H9 (cell line): ENCODE results near the gene MEA1. TPM values are rescaled to one million over a fixed set of nuclear protein-coding genes. Genes with fewer than 3 reads are reported as not detected.
"Not testable (repeated sequence)": the region's sequence is repeated elsewhere in the genome, so short reads cannot be mapped to it uniquely, and the experiment has no call there.

Source experiments
- DNase-seq: peaks from one replicate; pipeline ENCODE4 v3.0.0-alpha.2; 2017
- H2AFZ ChIP-seq: one replicate; pipeline ENCODE4 v1.6.1; 2013; ENCODE audit warnings: mild to moderate bottlenecking, low read length, control low read depth, moderate library complexity
- H2AK5ac ChIP-seq: 2 replicates; pipeline ENCODE4 v1.6.1; 2013; ENCODE audit warnings: low read length, control low read depth, mixed read lengths; ENCODE audit not compliant: insufficient read length
- H2BK120ac ChIP-seq: one replicate; pipeline ENCODE4 v1.6.1; 2013; ENCODE audit warnings: low read depth, mild to moderate bottlenecking, low read length, control low read depth, inconsistent platforms; ENCODE audit not compliant: poor library complexity, severe bottlenecking
- H2BK12ac ChIP-seq: 2 replicates; pipeline ENCODE4 v1.6.1; 2013; ENCODE audit warnings: low read length, control low read depth, mixed read lengths, low read depth; ENCODE audit not compliant: insufficient read length
- H2BK15ac ChIP-seq: 2 replicates; pipeline ENCODE4 v1.6.1; 2013; ENCODE audit warnings: low read depth, low read length, control low read depth
- H2BK20ac ChIP-seq: one replicate; pipeline ENCODE4 v1.6.1; 2013; ENCODE audit warnings: low read depth, mild to moderate bottlenecking, low read length, control low read depth, inconsistent platforms; ENCODE audit not compliant: poor library complexity, severe bottlenecking
- H2BK5ac ChIP-seq: 2 replicates; pipeline ENCODE4 v1.6.1; 2013; ENCODE audit warnings: low read length, control low read depth, mixed read lengths; ENCODE audit not compliant: insufficient read length
- H3K14ac ChIP-seq: 2 replicates; pipeline ENCODE4 v1.6.1; 2013; ENCODE audit warnings: low read length, control low read depth; ENCODE audit not compliant: insufficient read depth
- H3K18ac ChIP-seq: 2 replicates; pipeline ENCODE4 v1.6.1; 2013; ENCODE audit warnings: low read depth, mild to moderate bottlenecking, mixed read lengths, low read length, control low read depth; ENCODE audit not compliant: insufficient read length
- H3K23ac ChIP-seq: 2 replicates; pipeline ENCODE4 v1.6.1; 2013; ENCODE audit warnings: low read length, control low read depth, mixed read lengths, low read depth; ENCODE audit not compliant: insufficient read length
- H3K23me2 ChIP-seq: 2 replicates; pipeline ENCODE4 v1.6.1; 2013; ENCODE audit warnings: low read depth, mild to moderate bottlenecking, mixed read lengths, low read length, control low read depth; ENCODE audit not compliant: insufficient read length, poor library complexity, severe bottlenecking
- H3K27ac ChIP-seq: 2 replicates; pipeline ENCODE4 v1.5.1; 2013; ENCODE audit warnings: low read length, control low read depth, mixed read lengths, low read depth; ENCODE audit not compliant: insufficient read length
- H3K27me3 ChIP-seq: 2 replicates; pipeline ENCODE4 v1.6.1; 2013; ENCODE audit warnings: low read length, control low read depth, inconsistent platforms; ENCODE audit not compliant: insufficient read depth
- H3K4ac ChIP-seq: 2 replicates; pipeline ENCODE4 v1.6.1; 2013; ENCODE audit warnings: low read depth, mild to moderate bottlenecking, control low read depth, inconsistent platforms, low read length, moderate library complexity
- H3K4me1 ChIP-seq: 2 replicates; pipeline ENCODE4 v1.6.1; 2013; ENCODE audit warnings: low read length, control low read depth, inconsistent platforms; ENCODE audit not compliant: insufficient read depth
- H3K4me2 ChIP-seq: 2 replicates; pipeline ENCODE4 v1.6.1; 2013; ENCODE audit warnings: low read length, control low read depth, mixed read lengths; ENCODE audit not compliant: insufficient read length, insufficient read depth
- H3K56ac ChIP-seq: 2 replicates; pipeline ENCODE4 v1.6.1; 2013; ENCODE audit warnings: low read depth, mild to moderate bottlenecking, mixed read lengths, low read length, control low read depth; ENCODE audit not compliant: insufficient read length
- H3K79me1 ChIP-seq: 2 replicates; pipeline ENCODE4 v1.6.1; 2013; ENCODE audit warnings: low read depth, mild to moderate bottlenecking, moderate library complexity, low read length, control low read depth, inconsistent platforms; ENCODE audit not compliant: insufficient read depth, poor library complexity, severe bottlenecking
- H3K79me2 ChIP-seq: 2 replicates; pipeline ENCODE4 v1.6.1; 2013; ENCODE audit warnings: low read length, control low read depth, inconsistent platforms; ENCODE audit not compliant: insufficient read depth
- H3K9ac ChIP-seq: 2 replicates; pipeline ENCODE4 v1.6.1; 2013; ENCODE audit warnings: low read length, control low read depth, mixed read lengths; ENCODE audit not compliant: insufficient read length; ENCODE audit errors: extremely low read depth
- H3K9me3 ChIP-seq: one replicate; pipeline ENCODE4 v1.6.1; 2013; ENCODE audit warnings: low read depth, low read length, inconsistent platforms; ENCODE audit not compliant: control insufficient read depth
- H3T11ph ChIP-seq: one replicate; pipeline ENCODE4 v1.6.1; 2013; ENCODE audit warnings: mild to moderate bottlenecking, low read length, control low read depth, inconsistent platforms
- H4K20me1 ChIP-seq: one replicate; pipeline ENCODE4 v1.6.1; 2013; ENCODE audit not compliant: control insufficient read depth, insufficient read length, insufficient read depth
- H4K5ac ChIP-seq: 2 replicates; pipeline ENCODE4 v1.6.1; 2013; ENCODE audit warnings: low read depth, mild to moderate bottlenecking, mixed read lengths, low read length, control low read depth; ENCODE audit not compliant: insufficient read length
- H4K8ac ChIP-seq: replicated peaks from 2 replicates; pipeline ENCODE4 v1.6.1; 2013; ENCODE audit warnings: low read length, control low read depth, mixed read lengths, low read depth; ENCODE audit not compliant: insufficient read length
- H4K91ac ChIP-seq: 2 replicates; pipeline ENCODE4 v1.6.1; 2013; ENCODE audit warnings: low read depth, mild to moderate bottlenecking, moderate library complexity, mixed read lengths, low read length, control low read depth; ENCODE audit not compliant: insufficient read length
- H3K27ac Mint-ChIP-seq, 3 experiments: 2 replicates in 2 of 3; 3 replicates in 1 of 3; pipeline ENCODE4 v1.8.0; 2020 to 2021; ENCODE audit warnings: mixed read lengths in 3 of 3, mild to moderate bottlenecking in 1 of 3, moderate library complexity in 1 of 3
- H3K27me3 Mint-ChIP-seq: 2 replicates; pipeline ENCODE4 v1.8.0; 2021; ENCODE audit warnings: low read depth, mild to moderate bottlenecking, moderate library complexity, mixed read lengths
- H3K36me3 Mint-ChIP-seq, 3 experiments: 2 replicates in 2 of 3; 3 replicates in 1 of 3; pipeline ENCODE4 v1.8.0; 2020 to 2021; ENCODE audit warnings: low read depth in 3 of 3, mixed read lengths in 3 of 3; ENCODE audit not compliant: insufficient read depth in 1 of 3
- H3K4me1 Mint-ChIP-seq, 2 experiments: 2 replicates each; pipeline ENCODE4 v1.8.0; 2020; ENCODE audit warnings: mixed read lengths in 2 of 2
- H3K4me3 Mint-ChIP-seq, 2 experiments: 2 replicates in 1 of 2; 3 replicates in 1 of 2; pipeline ENCODE4 v1.8.0; 2020 to 2021; ENCODE audit warnings: mild to moderate bottlenecking in 2 of 2, mixed read lengths in 2 of 2, moderate library complexity in 1 of 2
- H3K9me3 Mint-ChIP-seq, 2 experiments: 2 replicates in 1 of 2; 3 replicates in 1 of 2; pipeline ENCODE4 v1.8.0; 2020; ENCODE audit warnings: mild to moderate bottlenecking in 2 of 2, mixed read lengths in 2 of 2, moderate library complexity in 1 of 2
- WGBS: extraction: QIAGEN DNeasy Blood & Tissue Kit; methylation state at CpG from one replicate; pipeline ENCODE4 v1.1.7; 2013; ENCODE audit warnings: missing lambda C conversion rate, low lambda C conversion rate, mixed read lengths; ENCODE audit not compliant: insufficient read length; ENCODE audit errors: extremely low coverage; 5-methylcytosine and 5-hydroxymethylcytosine counted together
- total RNA-seq: library from RNA; stranded (reverse); gene quantifications from 2 replicates; pipeline ENCODE4 v1.2.1, GENCODE V29; 2021
- TF ChIP-seq, protein P1 (sequence below): fragments of 200-600 bp; sonication (generic); conservative IDR thresholded peaks from 3 replicates; pipeline ENCODE4 v1.8.0; 2021; ENCODE audit warnings: antibody characterized with exemption, mild to moderate bottlenecking

MEA1 gene
- total RNA-seq, 1 experiment from 2014 or later: 113 TPM

DNA sequence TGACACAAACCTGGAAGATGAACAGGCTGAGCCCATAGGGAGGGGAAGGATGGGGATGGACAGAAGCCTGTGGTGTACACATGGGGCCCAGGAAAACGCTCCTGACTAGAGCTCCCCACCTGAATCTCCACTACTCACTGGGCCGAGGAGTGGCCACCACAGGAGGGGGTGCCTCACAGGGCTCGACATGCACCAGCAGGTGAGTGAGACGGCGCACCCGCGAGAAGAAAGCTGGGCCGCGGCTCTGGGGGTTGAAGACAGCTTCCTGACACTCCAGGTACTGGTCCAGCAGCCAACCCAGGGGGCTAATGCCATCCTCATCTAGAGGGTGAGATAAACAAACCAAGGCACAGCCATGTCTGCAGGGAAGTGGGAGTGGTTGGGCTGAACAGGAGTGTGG lies 29.6 kb upstream of the MEA1 start:
- Histone ChIP-seq H4K8ac (no peak overlapping the region), H2BK15ac (no peak overlapping the region), H3K27ac (no peak overlapping the region), H4K5ac (no peak overlapping the region), H3K4ac (no peak overlapping the region), H3K14ac (no peak overlapping the region), H2AK5ac (no peak overlapping the region), H4K20me1 (no peaks in the 10 kb centered on the region), H3K27me3 (no peaks in the 10 kb centered on the region), H3K23ac (no peak overlapping the region), H3K9ac (no peak overlapping the region), H3K9me3 (no peaks in the 10 kb centered on the region), H4K91ac (no peak overlapping the region), H2BK20ac (no peak overlapping the region), H3K4me2 (no peak overlapping the region), H2BK12ac (no peak overlapping the region), H2BK120ac (no peak overlapping the region), H3K79me1 (no peaks in the 10 kb centered on the region), H3K79me2 (no peaks in the 10 kb centered on the region), H3K18ac (no peak overlapping the region), H3T11ph (no peak overlapping the region), H2BK5ac (no peak overlapping the region), H3K4me1 (no peaks in the 10 kb centered on the region), H3K56ac (no peak overlapping the region), H2AFZ (no peak overlapping the region), H3K23me2 (no peaks in the 10 kb centered on the region)
- no peaks in the 10 kb centered on the region; a peak in 2 of 5 replicates for H3K9me3 Mint-ChIP-seq
- no peak overlapping the region; a peak in 2 of 7 replicates for H3K27ac Mint-ChIP-seq
- no CpG with 5 or more reads among the region's 9 CpGs for WGBS
- peaks cover 23 to 82% (median 81%) of the 10 kb centered on the region in 3 experiments for H3K36me3 Mint-ChIP-seq
- TF ChIP-seq, protein P1, sequence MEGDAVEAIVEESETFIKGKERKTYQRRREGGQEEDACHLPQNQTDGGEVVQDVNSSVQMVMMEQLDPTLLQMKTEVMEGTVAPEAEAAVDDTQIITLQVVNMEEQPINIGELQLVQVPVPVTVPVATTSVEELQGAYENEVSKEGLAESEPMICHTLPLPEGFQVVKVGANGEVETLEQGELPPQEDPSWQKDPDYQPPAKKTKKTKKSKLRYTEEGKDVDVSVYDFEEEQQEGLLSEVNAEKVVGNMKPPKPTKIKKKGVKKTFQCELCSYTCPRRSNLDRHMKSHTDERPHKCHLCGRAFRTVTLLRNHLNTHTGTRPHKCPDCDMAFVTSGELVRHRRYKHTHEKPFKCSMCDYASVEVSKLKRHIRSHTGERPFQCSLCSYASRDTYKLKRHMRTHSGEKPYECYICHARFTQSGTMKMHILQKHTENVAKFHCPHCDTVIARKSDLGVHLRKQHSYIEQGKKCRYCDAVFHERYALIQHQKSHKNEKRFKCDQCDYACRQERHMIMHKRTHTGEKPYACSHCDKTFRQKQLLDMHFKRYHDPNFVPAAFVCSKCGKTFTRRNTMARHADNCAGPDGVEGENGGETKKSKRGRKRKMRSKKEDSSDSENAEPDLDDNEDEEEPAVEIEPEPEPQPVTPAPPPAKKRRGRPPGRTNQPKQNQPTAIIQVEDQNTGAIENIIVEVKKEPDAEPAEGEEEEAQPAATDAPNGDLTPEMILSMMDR: no peak
- no peaks in the 10 kb centered on the region for H3K4me1 Mint-ChIP-seq
- DNase-seq: peak; percentile 19
- H3K4me3 Mint-ChIP-seq: no peak overlapping the region
- H3K27me3 Mint-ChIP-seq: no peaks in the 10 kb centered on the region

DNA sequence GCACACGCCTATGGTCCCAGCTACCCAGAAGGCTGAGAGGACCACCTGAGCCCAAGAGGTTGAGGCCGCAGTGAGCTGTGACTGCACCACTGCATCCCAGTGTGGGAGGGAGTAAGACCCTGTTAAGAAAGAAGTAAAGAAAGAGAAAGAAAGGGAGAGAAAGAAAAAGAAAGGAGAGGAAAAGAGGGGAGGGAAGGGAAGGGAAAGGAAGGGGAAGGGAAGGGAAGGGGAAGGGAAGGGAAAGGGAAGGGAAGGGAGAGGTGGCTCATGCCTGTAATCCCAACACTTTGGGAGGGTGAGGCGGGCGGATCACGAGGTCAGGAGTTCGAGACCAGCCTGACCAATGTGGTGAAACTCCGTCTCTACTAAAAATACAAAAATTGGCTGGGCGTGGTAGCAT lies 27.7 kb upstream of the MEA1 start:
- not testable (repeated sequence) for H3K56ac ChIP-seq, H2BK15ac ChIP-seq, H3K9me3 ChIP-seq, H2BK120ac ChIP-seq, H3K23me2 ChIP-seq, H2BK5ac ChIP-seq, H3K14ac ChIP-seq, H3K4me3 Mint-ChIP-seq, H3K4me2 ChIP-seq, H3K27ac Mint-ChIP-seq, H3K4me1 ChIP-seq, H2BK12ac ChIP-seq, H4K20me1 ChIP-seq, H3K79me1 ChIP-seq, H4K5ac ChIP-seq, H4K8ac ChIP-seq, H2AFZ ChIP-seq, H3T11ph ChIP-seq, H3K27ac ChIP-seq, H3K27me3 Mint-ChIP-seq, H2BK20ac ChIP-seq, DNase-seq, H3K4me1 Mint-ChIP-seq, H4K91ac ChIP-seq, H3K79me2 ChIP-seq, H3K4ac ChIP-seq, H2AK5ac ChIP-seq, H3K9me3 Mint-ChIP-seq, H3K27me3 ChIP-seq, H3K18ac ChIP-seq, H3K23ac ChIP-seq, H3K9ac ChIP-seq
- no CpG with 5 or more reads among the region's 8 CpGs for WGBS
- peaks cover 33 to 84% (median 83%) of the 10 kb centered on the region in 3 experiments for H3K36me3 Mint-ChIP-seq
